DMS79 (cell line): ENCODE data around the gene ZFC3H1.

Experiments
- DNase-seq: peaks from one replicate; lab custom pipeline; 2025; lab: John Stamatoyannopoulos, UW

Gene ZFC3H1

GRCh38 chr12:71627438-71628002 is 36.1 kb downstream of the ZFC3H1 start:
- peak; percentile 1 for DNase-seq

- no peak for DNase-seq
Measured at GRCh38 chr12:71626768-71627167, 36.9 kb downstream of the ZFC3H1 start.

- DNase-seq, result no peak
Measured at GRCh38 chr12:71626098-71626497, 37.5 kb downstream of the ZFC3H1 start.

GRCh38 chr12:71625476-71625875 is 38.2 kb downstream of the ZFC3H1 start:
- DNase-seq, result no peak

- DNase-seq, result no peak
Measured at GRCh38 chr12:71621938-71622337, 41.7 kb downstream of the ZFC3H1 start.

GRCh38 chr12:71610031-71610795 is 53.4 kb downstream of the ZFC3H1 start:
- no peak for DNase-seq

GRCh38 chr12:71607494-71608330 is 55.9 kb downstream of the ZFC3H1 start:
- DNase-seq, result no peak

GRCh38 chr12:71605039-71605438 is 58.6 kb downstream of the ZFC3H1 start:
- DNase-seq, result no peak

- DNase-seq, result no peak
Measured at GRCh38 chr12:71602761-71603577, 60.7 kb downstream of the ZFC3H1 start.

GRCh38 chr12:71601546-71601945 is 62.1 kb downstream of the ZFC3H1 start:
- no peak for DNase-seq

GRCh38 chr12:71599210-71599609 is 64.4 kb downstream of the ZFC3H1 start:
- no peak for DNase-seq

GRCh38 chr12:71594214-71594948 is 69.3 kb downstream of the ZFC3H1 start:
- no peak for DNase-seq

- DNase-seq, result no peak
Measured at GRCh38 chr12:71592841-71593240, 70.8 kb downstream of the ZFC3H1 start.

GRCh38 chr12:71591601-71592000 is 72.0 kb downstream of the ZFC3H1 start:
- DNase-seq, result no peak

- no peak for DNase-seq
Measured at GRCh38 chr12:71589478-71589881, 74.2 kb downstream of the ZFC3H1 start.

- no peak for DNase-seq
Measured at GRCh38 chr12:71587012-71587411, 76.6 kb downstream of the ZFC3H1 start.

- no peak for DNase-seq
Measured at GRCh38 chr12:71585218-71585617, 78.4 kb downstream of the ZFC3H1 start.

- no peak for DNase-seq
Measured at GRCh38 chr12:71584356-71584755, 79.3 kb downstream of the ZFC3H1 start.

- DNase-seq, result no peak
Measured at GRCh38 chr12:71582925-71583324, 80.7 kb downstream of the ZFC3H1 start.

- no peak for DNase-seq
Measured at GRCh38 chr12:71581206-71581605, 82.4 kb downstream of the ZFC3H1 start.

- no peak for DNase-seq
Measured at GRCh38 chr12:71578694-71579258, 84.9 kb downstream of the ZFC3H1 start.
